ENCODE data around the gene A4GNT. TPM values are rescaled to one million over a fixed set of nuclear protein-coding genes. Genes with fewer than 3 reads are reported as not detected.

The A4GNT gene
- polyA plus RNA-seq, 1 donor from 2014 or later, result not detected

- Histone ChIP-seq H3K4me3 (ENCODE audit: low read length) (no peak overlapping the region), H2AFZ (ENCODE audit: low read depth, low read length) (no peak overlapping the region), H3F3A (ENCODE audit: insufficient read depth, low read length, poor library complexity, severe bottlenecking) (no peaks in the 10 kb centered on the region), H3K9me3 (ENCODE audit: low read length) (no peaks in the 10 kb centered on the region), H3K9me2 (ENCODE audit: insufficient read depth, low read length) (no peaks in the 10 kb centered on the region), H3K4me2 (ENCODE audit: low read length) (no peak overlapping the region), H4K20me1 (ENCODE audit: insufficient read depth) (no peaks in the 10 kb centered on the region), H3K27ac (ENCODE audit: low read length) (no peak overlapping the region), H3K27me3 (ENCODE audit: insufficient read depth, low read depth, low read length) (no peaks in the 10 kb centered on the region), H3K79me2 (replicated peaks; ENCODE audit: insufficient read depth, low read length) (no peaks in the 10 kb centered on the region), H3K36me3 (ENCODE audit: insufficient read depth, low read length) (no peaks in the 10 kb centered on the region), H3K9ac (ENCODE audit: low read length) (no peak overlapping the region)
- TF ChIP-seq POLR2AphosphoS5 (IDR thresholded peaks at IDR 0.05), result no peak
- TF ChIP-seq TAF1 (IDR thresholded peaks at IDR 0.05; ENCODE audit: low read depth), result no peak
- no peak for TF ChIP-seq MXI1 (conservative IDR thresholded peaks at IDR 0.05; ENCODE audit: poor library complexity, severe bottlenecking)
- no peak for TF ChIP-seq EP300 (conservative IDR thresholded peaks at IDR 0.05; ENCODE audit: poor library complexity, severe bottlenecking)
- TF ChIP-seq EZH2 (IDR thresholded peaks at IDR 0.05; ENCODE audit: borderline replicate concordance, insufficient read depth, low read length, poor library complexity, severe bottlenecking), result no peak
- TF ChIP-seq CTCF (IDR thresholded peaks at IDR 0.05; ENCODE audit: poor library complexity, severe bottlenecking), result no peak
- TF ChIP-seq REST (IDR thresholded peaks at IDR 0.05; ENCODE audit: borderline replicate concordance), result no peak
These were observed 4.0 kb upstream of the A4GNT start for GRCh38 chr3:138136201-138136600.

- H3K4me2 ChIP-seq (ENCODE audit: low read length), result no peak overlapping the region
- no peak overlapping the region for H3K9ac ChIP-seq (ENCODE audit: low read length)
- no peaks in the 10 kb centered on the region for H3K27me3 ChIP-seq (ENCODE audit: insufficient read depth, low read depth, low read length)
- H4K20me1 ChIP-seq (ENCODE audit: insufficient read depth), result no peaks in the 10 kb centered on the region
- H3F3A ChIP-seq (ENCODE audit: insufficient read depth, low read length, poor library complexity, severe bottlenecking), result no peaks in the 10 kb centered on the region
- H3K27ac ChIP-seq (ENCODE audit: low read length), result no peak overlapping the region
- no peaks in the 10 kb centered on the region for H3K36me3 ChIP-seq (ENCODE audit: insufficient read depth, low read length)
- no peak overlapping the region for H3K4me3 ChIP-seq (ENCODE audit: low read length)
- H3K9me2 ChIP-seq (ENCODE audit: insufficient read depth, low read length), result no peaks in the 10 kb centered on the region
- H3K79me2 ChIP-seq (replicated peaks; ENCODE audit: insufficient read depth, low read length), result no peaks in the 10 kb centered on the region
- no peak overlapping the region for H2AFZ ChIP-seq (ENCODE audit: low read depth, low read length)
- no peaks in the 10 kb centered on the region for H3K9me3 ChIP-seq (ENCODE audit: low read length)
- TF ChIP-seq TAF1 (IDR thresholded peaks at IDR 0.05; ENCODE audit: low read depth) (no peak), SMC3 (conservative IDR thresholded peaks at IDR 0.05; ENCODE audit: poor library complexity) (no peak), POLR2AphosphoS5 (IDR thresholded peaks at IDR 0.05) (no peak), EP300 (conservative IDR thresholded peaks at IDR 0.05; ENCODE audit: poor library complexity, severe bottlenecking) (no peak), RAD21 (conservative IDR thresholded peaks at IDR 0.05) (no peak), EZH2 (IDR thresholded peaks at IDR 0.05; ENCODE audit: borderline replicate concordance, insufficient read depth, low read length, poor library complexity, severe bottlenecking) (no peak), MXI1 (conservative IDR thresholded peaks at IDR 0.05; ENCODE audit: poor library complexity, severe bottlenecking) (no peak), REST (IDR thresholded peaks at IDR 0.05; ENCODE audit: borderline replicate concordance) (no peak), CTCF (IDR thresholded peaks at IDR 0.05; ENCODE audit: poor library complexity, severe bottlenecking) (no peak)
These were observed 3.6 kb upstream of the A4GNT start for GRCh38 chr3:138135833-138136194.

All from neural cell (in vitro differentiated cells).